Astrocyte (in vitro differentiated cells and primary cell): ENCODE measurements around the gene TTC7B.

Experiments
- CTCF ChIP-seq: IDR thresholded peaks from 2 replicates; pipeline ENCODE4 v1.5.1; 2011; ENCODE audit warnings: low read depth, mild to moderate bottlenecking, inconsistent platforms, low read length, moderate library complexity; ENCODE audit not compliant: insufficient read depth
- EZH2 ChIP-seq: IDR thresholded peaks from 2 replicates; pipeline ENCODE4 v1.6.1; 2012; ENCODE audit warnings: mild to moderate bottlenecking, low read length, inconsistent platforms; ENCODE audit not compliant: insufficient read depth

GRCh38 chr14:90758959-90759358 lies 57.3 kb downstream of the TTC7B start:
- TF ChIP-seq CTCF = no peak
- TF ChIP-seq EZH2 = no peak
